HL-60 (cell line): Measurements from ENCODE around the gene HNRNPUL1.

ENCODE experiments used
- POLR2AphosphoS5 ChIP-seq: IDR thresholded peaks from 2 replicates; pipeline ENCODE4 v1.6.1; 2012; ENCODE audit warnings: low read depth
- TF ChIP-seq, protein P1 (sequence below): IDR thresholded peaks from 2 replicates; pipeline ENCODE4 v1.6.1; 2012; ENCODE audit warnings: low read depth; ENCODE audit not compliant: insufficient replicate concordance

DNA sequence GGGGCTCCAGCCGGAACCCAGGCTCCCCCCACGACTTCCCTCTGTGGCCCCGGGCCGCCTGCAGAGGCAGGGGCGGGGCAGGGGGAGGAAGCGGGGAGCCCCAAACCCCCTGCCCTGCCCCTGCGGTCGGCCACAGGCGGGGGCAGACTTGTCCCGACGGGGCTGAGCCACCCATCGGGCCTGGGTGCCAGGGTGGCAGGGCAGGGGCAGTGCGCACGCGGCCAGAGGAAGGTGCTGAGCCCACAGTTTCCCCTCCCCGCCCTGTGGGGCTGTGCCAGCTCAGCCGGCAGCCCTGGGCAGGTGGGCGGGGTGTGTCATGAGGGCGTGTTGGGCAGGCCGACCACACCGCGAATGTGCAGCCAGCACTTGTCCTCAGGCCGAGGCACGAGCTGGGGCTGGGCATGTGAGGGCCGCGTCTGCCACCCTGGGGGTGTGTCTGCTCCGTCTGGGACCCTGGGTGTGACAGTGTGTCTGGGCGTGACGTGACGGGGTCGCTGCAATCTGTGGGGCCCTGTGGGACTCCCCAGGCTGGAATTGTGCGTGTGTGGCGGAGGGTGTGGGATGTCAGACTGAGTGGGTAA is 63.5 kb downstream of the HNRNPUL1 start:
- TF ChIP-seq, protein P1, sequence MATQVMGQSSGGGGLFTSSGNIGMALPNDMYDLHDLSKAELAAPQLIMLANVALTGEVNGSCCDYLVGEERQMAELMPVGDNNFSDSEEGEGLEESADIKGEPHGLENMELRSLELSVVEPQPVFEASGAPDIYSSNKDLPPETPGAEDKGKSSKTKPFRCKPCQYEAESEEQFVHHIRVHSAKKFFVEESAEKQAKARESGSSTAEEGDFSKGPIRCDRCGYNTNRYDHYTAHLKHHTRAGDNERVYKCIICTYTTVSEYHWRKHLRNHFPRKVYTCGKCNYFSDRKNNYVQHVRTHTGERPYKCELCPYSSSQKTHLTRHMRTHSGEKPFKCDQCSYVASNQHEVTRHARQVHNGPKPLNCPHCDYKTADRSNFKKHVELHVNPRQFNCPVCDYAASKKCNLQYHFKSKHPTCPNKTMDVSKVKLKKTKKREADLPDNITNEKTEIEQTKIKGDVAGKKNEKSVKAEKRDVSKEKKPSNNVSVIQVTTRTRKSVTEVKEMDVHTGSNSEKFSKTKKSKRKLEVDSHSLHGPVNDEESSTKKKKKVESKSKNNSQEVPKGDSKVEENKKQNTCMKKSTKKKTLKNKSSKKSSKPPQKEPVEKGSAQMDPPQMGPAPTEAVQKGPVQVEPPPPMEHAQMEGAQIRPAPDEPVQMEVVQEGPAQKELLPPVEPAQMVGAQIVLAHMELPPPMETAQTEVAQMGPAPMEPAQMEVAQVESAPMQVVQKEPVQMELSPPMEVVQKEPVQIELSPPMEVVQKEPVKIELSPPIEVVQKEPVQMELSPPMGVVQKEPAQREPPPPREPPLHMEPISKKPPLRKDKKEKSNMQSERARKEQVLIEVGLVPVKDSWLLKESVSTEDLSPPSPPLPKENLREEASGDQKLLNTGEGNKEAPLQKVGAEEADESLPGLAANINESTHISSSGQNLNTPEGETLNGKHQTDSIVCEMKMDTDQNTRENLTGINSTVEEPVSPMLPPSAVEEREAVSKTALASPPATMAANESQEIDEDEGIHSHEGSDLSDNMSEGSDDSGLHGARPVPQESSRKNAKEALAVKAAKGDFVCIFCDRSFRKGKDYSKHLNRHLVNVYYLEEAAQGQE: peak; percentile 20
- TF ChIP-seq POLR2AphosphoS5: peak; percentile 67
